SKM-1 treated with dmso at 0.1 percent for 144 hours (cell line): ENCODE measurements around the gene RXRG.

Experiments
- DNase-seq: peaks from one replicate; lab custom pipeline; 2025; ENCODE audit not compliant: unreplicated experiment; lab: John Stamatoyannopoulos, UW

RXRG gene

GRCh38 chr1:165371588-165372225, 73.2 kb downstream of the RXRG start:
- DNase-seq = no peak

GRCh38 chr1:165369255-165369848, 75.6 kb downstream of the RXRG start:
- DNase-seq = no peak

- peak; percentile 43 for DNase-seq
Measured at GRCh38 chr1:165367375-165367993, 77.4 kb downstream of the RXRG start.

GRCh38 chr1:165365341-165365740, 79.6 kb downstream of the RXRG start:
- DNase-seq = no peak

GRCh38 chr1:165364568-165365133, 80.3 kb downstream of the RXRG start:
- DNase-seq = no peak

GRCh38 chr1:165356876-165357275, 88.0 kb downstream of the RXRG start:
- no peak for DNase-seq

GRCh38 chr1:165355977-165356811, 88.7 kb downstream of the RXRG start, which contains the start of gene LMX1A:
TSS of gene LMX1A (minus strand) at chr1:165356715. CDS start at chr1:165355559, 1,156 bp downstream.
- no peak for DNase-seq

GRCh38 chr1:165355139-165355976, 89.6 kb downstream of the RXRG start:
- DNase-seq = no peak

GRCh38 chr1:165354739-165355138, 90.2 kb downstream of the RXRG start:
- DNase-seq = no peak

- DNase-seq = no peak
Measured at GRCh38 chr1:165353731-165354671, 90.9 kb downstream of the RXRG start.

- no peak for DNase-seq
Measured at GRCh38 chr1:165352442-165353293, 92.3 kb downstream of the RXRG start.

GRCh38 chr1:165351863-165352441, 93.0 kb downstream of the RXRG start:
- no peak for DNase-seq
